Stimulated activated CD4-positive, alpha-beta T cell treated with anti-CD3 and anti-CD28 coated beads, Interleukin-4, amount 100 ng/mL, for 1 hour (primary cell): ENCODE data around the gene COL27A1.

Experiments used
- DNase-seq: peaks from one replicate; pipeline ENCODE4 v3.0.0-alpha.2; 2020

COL27A1 gene

DNA sequence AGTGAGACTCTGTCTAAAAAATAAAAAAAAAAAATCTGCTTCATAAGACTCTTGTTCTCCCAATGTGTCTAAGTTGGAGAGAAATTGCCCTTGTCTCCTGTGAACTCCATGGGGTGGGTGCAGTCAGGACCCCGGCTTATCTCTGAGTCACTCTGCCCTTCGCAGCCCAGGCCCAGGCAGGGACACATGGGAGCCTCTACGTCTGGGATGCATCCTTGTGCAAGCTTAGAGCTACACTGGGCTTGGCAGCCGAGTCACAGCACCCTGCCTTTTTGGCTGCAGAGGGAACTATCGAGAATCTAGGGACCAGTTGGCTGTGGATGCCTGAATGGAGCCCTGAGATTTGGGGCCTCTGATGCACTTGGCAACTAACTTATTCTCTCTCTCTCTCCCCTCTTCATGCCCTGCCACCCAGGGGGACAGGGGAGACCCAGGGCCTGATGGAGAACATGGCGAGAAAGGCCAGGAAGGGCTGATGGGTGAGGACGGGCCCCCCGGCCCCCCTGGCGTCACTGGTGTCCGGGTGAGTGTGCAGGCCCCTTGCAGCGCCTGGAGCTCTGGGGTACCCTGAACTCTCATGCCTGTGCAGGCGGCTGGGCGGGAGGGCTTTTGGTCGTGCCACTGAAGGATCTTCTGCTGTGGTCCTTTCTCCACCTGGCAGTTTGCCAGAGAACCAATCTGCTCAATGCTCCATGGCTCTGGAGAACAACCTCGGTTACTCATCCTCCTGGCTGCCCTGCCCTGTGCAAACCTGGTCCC, 120.1 kb downstream of the COL27A1 start:
- DNase-seq: no peak

DNA sequence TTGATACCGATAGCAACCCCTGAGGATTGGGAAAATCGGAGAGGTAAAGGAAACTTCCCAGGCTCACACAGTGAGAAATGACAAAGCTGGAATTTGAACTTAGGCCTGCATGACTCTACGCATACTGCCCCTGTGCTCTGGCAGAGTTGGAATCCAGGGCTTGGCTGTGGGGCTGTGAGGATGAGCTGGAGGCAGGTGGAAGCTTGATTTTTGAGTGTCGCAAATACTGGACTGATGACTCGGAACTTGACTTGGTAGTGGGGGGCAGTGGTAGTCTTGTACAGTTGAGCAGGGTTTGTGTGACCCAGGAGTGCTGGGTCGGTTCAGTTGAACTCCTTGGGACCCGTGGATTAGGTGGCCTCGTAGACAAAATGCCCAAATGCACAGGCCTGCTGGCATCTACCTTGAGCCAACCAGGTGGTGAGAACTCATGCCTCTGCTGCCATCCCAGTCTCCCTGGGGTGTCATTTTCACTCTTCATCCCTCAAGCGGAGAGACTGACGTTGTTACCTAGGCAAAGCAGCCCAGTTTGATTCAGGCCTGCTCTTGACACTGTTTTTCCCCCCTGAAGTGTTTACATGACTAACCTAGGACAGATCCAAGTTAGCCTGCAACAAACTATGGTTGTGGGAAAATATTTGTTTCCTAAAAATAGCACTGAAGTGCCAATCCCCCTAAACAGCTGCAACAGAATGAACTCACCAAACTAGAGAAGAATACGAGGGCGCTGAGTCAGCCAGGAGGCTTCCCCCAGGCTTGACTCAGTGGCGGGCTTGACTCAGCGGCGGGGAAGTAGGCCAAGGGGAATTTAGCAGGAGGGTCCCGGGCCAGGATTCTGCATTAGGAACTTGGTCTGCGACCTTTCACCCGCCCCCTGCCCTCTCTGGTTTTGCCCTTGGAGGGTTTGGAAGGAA, 121.8 kb downstream of the COL27A1 start:
- no peak for DNase-seq

DNA sequence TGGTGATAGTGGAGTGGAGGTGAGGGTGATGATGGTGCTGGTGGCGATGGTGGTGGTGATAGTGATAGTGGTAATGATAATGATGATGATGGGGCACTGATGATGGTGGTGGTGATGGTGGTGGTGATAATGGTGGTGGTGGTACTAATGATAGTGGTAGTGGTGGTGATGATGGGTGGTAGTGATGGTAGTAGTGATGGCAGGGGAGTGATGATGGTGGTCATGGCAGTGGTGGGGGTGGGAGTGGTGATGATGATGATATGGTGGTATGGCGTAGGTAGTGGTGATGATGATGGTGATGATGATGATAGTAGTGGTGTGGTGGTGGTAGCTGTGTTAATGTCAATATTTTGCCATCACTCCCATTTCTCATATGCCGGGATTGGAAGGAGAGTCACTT, 123.0 kb downstream of the COL27A1 start:
- no peak for DNase-seq

DNA sequence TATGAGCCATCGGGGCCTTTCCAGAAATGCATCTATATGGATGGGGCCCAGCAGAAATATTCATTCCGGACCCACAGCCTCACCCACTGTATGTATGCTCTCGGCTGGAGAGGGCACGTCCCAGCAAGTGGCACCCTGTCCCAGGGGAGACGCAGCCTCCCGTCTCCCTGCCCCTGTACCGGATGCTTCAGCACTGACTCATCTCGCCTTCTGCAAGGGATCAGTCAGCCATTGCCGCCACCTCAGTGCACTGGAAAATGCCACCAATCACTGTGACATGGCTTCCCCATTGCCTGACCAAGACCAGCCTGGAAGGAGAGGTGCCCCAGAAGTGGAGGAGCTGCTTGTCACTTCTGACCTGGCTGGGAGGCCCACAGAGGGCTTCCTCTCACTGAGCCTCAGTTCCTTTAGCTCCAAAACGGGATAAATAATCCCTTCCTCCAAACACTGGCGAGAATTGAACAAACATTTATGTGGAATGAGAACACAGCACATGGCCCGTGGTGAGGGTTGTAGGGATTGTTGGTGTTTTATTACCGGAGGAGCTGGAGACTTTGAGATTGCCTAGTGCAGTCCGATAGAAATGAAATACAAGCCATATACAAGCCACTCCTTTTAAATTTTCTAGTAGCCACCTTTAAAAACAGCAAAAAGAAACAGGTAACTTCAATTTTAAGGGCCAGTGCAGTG, 123.7 kb downstream of the COL27A1 start:
- DNase-seq: no peak

DNA sequence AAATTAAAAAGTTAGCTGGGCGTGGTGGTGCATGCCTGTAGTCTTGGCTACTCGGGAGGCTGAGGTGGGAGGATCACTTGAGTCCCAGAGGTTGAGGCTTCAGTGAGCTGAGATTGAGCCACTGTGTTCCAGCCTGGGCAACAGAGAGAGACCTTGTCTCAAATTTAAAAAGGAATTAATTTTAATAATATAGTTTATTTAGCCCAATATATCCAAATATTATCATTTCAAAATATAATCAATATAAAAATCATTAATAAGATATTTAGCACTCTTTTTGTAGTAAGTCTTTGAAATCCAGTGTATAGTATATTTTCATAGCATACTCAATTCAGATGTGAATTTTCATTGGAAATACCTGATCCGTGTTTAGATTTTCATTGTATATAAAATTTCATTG, 124.4 kb downstream of the COL27A1 start:
- DNase-seq: no peak

DNA sequence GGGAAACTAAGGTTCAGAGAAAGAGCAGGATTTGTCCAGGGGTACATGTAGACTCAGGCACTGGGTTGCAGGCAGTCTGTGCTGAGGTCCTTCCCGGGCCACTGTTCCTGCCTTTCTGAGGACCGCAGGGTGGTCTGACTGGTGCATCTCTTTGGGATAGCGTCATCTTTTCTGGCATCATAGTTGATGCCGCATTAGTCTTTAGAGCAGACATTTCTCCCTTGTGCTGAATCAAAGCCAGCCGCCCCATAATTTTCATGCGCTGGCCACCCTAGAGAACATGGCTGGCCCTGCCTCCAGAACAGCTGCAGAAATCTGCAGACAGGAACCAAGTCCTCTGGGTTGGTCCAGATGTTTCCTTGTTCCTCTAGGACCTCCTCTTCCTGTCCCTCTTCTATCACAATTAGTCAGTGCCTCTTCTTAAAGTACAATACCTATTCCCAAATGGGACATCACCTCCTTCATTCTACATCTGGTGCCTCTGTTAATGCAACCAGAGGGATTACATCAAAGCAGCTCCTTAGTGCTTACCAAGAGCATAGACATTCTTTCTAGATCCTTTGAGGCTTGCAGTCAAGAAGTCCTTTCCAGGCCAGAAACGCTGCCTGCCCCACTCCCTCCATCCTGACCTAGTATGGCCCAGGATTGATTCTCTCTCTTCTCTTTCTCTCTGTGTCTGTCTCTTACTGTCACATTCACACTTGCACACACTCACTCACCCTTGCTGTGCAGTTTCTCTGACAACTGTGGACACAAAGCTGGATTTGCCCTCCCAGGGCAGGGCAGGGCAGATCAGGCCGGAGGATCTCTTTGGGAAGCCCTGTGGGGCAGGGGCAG, 125.5 kb downstream of the COL27A1 start:
- DNase-seq: no peak

DNA sequence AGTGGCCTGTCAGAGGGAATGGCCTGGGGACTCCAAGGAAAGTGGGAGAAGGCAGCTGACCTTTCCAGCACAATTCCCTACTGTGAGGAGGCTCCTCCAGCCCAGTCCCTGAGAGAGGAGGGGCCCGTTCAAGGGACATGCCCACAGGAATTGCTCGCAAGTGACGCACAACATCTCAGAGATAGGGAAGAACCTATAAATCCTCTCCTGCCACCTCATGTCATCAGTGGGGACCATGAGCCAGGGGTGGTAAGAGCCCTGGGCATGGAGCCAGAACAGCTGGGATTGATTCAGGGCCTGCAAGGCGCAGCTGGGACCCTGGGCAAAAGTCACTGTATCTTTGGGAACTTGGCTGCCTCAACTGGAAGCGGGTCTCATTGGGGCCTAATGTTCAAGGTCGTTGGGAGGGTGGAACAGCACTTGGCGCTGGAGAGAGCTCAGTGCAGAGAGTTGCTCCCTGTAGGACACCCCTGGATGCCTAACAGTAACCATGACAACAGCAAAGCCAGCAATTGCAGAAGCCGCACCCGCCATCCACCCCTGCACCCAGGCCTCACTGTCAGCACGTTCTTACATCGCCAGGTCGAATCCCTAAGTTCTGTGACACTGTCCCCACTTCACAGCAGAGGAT, 126.3 kb downstream of the COL27A1 start:
- DNase-seq: no peak

DNA sequence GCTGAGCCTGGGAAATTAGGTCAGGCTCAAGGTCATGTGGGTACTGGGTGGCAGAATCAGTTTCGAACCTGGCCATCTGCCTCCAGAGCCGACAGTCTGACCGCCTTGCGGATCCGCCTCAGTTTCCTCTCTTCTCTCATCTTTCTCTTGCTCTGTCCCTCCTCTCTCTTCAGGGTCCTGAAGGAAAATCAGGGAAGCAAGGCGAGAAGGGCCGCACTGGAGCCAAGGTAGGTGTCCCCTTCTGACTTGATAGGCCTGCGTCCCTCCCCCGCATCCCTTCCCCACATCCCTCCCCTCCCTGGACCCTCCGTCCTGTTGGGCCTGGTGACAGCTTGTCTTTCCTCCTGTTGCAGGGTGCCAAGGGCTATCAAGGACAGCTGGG, 126.8 kb downstream of the COL27A1 start:
- no peak for DNase-seq

DNA sequence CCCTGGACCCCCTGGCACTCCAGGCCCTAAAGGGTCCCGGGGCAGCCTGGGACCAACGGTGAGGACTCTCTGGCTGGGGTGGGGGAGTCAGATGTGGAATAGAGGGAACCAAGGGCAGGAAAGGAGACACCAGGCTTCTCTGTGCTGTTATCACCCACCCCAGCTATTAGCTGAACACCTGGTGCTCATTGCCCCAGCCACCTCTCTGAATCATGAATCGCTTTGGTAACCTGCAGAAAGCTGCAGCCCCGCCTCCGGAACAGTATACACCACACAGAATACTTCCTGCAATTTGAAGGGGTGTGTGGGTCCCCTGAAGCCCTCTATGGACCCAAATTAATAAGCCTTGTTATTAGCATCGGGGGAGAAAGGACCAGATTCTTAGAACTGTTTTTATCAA, 127.2 kb downstream of the COL27A1 start:
- DNase-seq: no peak

DNA sequence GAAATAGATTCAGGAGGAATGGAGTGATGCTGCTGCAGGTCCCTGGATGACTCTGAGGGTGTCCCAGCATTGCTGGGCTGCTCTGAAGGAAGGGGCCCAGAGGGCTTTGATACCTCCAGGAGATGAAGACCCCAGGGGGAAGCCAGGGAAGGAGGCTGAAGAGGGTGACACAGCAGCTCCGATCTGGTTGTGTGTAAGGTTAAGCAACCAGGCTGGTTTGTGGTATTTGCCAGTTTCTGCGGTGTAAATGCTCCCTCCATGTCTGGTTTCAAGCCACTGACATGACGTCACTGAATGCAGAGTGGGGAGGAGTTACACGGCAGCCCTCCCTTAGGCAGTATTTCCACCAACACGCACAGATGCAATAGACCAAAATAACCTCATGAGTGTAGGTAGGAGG, 127.6 kb downstream of the COL27A1 start:
- DNase-seq: no peak

DNA sequence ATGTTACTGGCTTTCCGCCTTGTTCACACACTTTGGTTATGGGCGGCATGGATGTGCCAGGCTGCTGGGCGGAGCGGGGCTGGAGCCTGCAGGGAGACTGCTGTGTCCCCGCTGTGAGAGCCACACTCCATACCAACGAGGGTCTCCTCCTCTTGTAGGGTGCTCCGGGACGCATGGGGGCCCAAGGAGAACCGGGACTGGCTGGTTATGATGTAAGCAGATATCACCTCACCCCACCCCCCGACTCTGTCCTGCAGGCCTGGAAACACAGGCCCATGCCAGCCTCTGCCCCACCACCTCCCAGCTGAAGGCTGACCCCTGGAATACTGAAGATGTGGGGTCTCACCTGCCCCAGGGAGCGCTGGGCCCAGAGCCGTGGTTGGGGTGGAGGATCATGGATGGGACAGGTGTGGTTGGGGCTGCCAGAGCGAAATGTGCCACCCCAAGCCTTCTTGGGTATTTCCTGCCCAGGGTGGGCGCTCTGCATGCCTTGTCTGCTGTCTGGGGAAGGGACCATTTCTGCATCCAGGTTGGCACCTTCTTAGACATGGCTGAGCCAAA, 128.3 kb downstream of the COL27A1 start:
- DNase-seq: no peak

DNA sequence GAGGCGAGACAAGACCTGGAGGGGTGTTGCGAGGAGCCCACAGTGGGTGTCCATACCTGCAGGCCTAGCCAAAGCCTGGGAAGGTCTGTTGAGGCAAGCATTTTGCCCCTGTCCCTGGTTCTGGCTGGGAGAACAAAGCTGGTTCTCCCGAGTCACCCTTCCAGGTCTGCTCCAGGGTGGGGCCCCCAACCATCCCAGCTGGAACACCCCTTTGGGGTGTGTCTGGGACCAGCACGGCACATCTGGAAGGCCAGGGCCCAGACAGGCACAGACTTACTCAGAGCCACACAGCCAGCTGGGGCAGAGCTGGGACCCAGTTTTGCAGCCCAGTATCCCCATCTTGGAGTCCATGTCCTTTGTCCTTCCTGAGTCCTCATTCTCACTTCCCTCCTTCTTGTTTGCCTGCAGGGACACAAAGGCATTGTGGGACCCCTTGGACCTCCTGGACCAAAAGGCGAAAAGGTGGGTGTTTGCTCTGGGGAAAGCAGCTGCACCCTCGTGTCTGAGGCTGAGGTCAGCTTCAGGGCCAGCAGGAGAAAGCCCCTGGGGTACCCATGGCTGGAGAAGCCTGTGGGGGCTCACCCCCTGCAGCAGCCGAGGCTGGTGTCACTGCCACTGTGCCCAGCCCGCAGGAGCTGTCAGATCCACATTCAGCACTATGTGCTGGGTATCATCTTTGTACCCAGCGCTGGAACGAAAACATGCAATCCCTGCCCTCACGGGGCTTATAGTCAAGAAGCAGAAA, 129.2 kb downstream of the COL27A1 start:
- DNase-seq: no peak

DNA sequence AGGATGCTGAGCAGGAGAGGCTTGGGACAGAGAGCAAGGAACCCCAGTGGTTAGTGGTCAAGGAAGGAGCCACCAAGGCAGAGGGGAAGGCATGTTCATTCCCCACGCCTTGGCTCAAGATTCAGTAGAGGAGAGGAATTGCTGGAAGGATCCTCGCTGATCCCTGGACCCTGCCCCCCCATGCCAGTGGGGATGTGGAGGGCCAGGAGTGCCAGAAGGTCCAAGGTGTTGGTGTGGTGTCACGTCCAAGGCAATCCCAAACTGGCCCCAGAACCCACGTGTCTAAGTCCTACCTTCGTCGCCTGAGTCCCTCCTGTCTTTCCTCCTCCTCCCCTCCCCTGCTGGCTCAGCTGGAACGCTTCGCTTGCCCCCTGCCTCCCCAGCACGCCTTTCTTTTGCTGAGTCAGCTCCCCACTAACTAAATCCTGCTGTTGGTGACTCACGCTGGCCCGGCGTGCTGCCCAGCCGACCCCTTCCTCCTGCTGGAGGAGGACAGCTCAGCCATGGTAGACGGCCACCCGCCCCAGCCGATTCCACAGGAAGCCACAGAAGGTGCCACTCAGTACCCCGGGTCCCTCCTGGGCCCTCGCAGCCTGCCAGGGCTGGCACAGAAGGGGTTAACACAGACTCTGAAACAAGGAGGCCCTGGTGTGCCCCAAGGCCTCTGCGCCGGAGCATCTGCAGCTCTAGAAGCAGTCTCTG, 130.0 kb downstream of the COL27A1 start:
- DNase-seq: no peak

DNA sequence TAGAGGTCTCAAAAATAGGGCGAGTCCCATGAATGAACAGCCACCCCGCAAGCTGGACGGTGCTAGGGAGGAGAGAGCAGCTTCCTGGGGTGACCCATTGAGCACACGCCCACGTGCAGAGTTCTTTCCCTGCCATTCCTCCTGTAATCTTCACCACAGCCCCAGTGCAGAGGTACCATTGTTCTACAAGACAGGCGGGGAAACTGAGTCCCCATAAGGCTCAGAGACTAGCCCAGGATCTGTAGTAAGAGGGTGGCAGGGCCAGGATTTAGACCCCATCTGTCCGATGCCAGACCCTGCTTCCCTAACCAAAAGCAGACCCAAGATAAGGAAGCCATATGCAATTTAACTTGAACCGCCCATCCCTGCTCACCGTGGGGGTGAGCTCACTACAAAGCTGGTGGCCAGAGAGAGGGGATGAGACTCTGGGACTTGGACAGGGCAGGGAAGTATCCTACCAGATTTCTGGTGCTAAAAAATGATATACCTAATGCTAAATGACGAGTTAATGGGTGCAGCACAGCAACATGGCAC, 130.9 kb downstream of the COL27A1 start:
- DNase-seq: no peak

DNA sequence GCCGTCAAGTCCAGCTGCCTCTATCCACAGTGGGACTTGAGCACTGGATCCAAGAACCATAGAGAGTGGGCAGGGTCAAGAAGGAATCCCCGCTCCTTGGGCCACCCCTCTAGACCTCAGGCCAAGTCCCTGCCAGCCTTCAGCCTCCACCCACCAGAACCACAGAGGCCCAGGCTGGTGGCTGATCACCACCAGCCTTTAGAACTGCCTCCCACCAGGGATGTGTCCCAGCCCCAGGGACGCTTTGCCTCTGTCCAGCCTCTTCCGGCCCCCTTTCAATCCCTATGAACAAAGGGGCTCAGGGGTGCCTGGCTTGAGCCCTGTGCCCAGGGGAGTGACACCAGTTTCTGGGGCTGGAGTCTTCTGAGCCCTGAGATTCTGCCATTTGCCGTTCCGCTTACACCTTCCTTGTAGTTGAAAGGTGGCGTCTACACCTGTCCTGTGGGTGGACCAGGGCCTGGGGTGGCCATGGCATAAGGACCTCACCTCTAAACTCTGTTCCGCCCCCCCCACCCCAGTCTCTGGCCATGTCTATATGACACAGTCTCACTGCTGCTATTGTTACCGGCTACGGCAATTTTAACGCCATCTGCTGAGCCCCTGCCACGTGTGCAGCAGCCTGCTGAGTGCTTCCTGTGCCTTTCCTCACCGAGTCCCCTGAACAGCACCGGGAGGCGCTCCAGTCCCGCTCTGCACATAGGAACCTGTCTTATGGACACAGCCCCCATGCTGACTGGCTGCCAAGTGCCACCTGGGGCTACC, 131.8 kb downstream of the COL27A1 start:
- no peak for DNase-seq

DNA sequence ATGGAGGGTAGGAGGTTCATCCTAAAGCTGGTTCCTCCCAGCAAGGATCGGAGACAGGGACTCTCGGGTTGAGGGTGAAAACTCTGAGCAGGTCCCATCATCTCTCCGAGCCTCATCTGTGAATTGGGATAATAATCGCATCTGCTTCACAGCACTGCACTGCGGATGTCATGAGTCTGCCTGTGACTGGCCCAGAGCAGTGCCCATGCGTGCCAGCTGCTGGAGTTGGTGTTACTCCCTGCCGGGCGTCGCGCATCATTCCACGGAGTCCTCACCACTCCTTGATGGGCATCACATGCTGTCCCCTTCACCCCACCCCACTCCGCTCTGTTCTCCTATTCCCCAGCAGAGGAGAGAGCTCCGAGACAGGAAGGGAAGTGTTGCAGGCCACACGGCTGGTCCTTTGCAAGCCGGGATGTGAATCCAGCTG, 132.4 kb downstream of the COL27A1 start:
- DNase-seq: no peak

DNA sequence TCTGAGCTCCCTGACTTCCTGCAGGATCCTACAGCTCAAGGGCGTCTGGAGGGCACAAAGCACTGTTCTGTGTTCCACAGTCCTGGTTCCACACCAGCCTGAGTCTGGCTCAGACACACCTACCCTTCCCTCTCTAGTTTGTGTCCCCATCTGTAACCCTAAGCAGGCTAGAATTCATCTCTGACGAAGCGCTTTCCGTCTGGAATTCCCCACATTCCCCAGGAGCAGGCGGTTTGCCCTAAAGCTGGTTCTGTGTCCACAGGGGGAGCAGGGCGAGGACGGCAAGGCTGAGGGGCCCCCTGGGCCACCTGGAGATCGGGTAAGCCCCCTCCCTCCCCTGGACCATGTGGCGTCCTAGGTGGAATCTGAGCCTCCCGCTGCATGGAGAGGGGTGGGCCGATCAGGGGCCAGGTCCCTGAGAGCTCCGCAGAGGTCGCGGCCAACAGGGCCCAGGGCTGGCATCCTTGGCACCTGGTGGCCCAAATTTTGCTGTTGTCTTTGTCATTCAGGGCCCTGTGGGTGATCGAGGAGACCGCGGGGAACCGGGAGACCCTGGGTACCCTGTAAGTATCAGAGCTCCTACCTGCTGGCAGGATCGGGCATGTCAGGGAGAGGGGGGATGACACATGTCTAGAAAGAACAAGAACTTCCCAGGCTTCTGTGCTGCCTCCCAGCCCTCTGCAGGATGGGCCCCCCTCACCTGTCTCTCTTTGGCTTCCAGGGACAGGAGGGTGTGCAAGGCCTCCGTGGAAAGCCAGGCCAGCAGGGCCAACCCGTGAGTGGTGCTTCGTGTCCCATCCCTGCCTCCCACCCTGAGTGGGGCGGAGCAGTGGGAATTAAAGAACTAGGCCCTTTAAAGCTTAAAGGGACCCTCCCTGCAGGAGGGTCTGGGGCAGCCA, 133.1 kb downstream of the COL27A1 start:
- DNase-seq: no peak

DNA sequence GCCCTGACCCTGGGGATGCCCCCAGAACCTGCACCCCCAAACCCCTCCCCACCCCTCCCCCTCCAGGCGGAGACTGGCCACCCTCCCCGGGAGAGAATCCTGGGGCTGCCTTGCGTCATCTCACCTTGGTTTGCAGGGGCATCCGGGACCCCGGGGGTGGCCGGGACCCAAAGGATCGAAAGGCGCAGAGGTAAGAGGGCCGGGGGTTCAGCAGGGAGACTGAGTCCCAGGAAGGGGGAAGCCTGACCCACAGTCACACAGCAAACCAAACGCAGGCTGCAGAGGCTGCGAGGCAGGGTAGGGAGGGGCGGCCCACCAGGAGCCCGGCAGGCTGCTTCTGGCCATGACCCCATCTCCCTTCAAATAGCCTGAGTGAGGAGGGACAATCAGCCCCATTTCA, 133.8 kb downstream of the COL27A1 start:
- DNase-seq: no peak
